IPS-NIHi7 (cell line): ENCODE data around the gene PML.
"Not testable (repeated sequence)": the region's sequence is repeated elsewhere in the genome, so short reads cannot be mapped to it uniquely, and the experiment has no call there.

Experiments
- DNase-seq: peaks from one replicate; pipeline ENCODE4 v3.0.0; 2012; ENCODE audit warnings: mixed read lengths; ENCODE audit errors: extremely low spot score

PML gene

DNA sequence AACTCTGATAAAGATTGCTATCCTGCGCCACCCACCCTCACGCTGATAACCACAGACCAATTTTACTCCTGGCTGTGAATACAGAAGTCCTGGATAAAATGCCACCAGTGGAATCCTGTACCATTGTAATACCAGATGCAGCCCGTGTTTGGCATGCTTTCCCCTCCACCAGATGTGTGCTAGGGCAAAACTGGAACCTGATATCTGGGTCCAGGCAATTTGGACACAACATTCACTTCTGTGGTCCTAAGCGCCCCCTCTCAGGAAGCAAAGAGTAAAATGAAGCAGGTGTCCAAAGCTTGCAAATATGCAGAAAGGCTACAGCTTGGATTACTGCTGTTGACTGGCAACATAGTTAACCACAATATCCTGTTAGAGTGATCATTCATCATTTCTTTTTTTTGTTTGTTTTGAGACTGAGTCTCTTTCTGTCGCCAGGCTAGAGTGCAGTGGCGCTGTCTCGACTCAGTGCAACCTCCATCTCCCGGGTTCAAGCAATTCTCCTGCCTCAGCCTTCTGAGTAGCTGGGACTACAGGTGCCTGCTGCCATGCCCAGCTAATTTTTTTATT, 35.4 kb upstream of the PML start:
- no peak for DNase-seq

DNA sequence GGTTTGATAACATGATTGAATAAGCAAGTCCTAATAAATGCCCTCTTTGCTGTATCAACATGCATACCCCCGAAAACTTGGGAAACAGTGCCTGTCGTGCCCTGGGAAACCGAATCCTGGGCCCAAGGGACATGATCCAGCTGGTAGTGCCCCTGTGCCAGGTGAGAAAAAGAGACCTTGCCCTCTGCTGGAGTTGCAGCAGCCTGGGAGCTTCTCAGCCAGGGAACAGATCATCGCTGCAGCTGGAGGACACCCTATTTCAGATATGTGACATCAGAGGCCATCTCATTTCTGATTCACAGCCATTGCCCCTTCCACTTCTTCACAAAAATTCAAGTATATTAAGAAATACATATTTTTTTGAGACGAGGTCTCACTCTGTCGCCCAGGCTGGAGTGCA, 34.7 kb upstream of the PML start:
- DNase-seq: no peak

DNA sequence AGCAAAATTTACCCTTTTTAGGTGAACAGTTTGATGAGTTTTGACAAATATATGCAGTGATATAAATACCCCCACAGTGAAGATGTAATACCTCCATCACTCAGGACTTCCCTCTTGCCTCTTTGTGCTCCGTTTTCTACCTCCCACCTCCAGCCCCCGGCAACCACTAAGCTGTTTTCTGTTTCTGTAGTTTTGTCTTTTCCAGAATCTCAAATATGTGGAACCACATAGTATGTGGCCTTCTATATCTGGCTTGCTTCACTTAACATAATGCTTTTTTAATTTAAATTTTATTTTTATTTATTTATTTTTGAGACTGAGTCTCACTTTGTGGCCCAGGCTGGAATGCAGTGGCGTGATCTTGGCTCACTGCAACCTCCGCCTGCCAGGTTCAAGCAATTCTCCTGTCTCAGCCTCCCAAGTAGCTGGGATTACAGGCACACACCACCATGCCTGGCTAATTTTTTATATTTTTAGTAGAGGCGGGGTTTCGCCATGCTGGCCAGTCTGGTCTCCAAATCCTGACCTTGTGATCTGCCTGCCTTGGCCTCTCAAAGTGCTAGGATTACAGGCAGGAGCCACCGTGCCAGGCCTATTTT, 33.9 kb upstream of the PML start:
- not testable (repeated sequence) for DNase-seq

DNA sequence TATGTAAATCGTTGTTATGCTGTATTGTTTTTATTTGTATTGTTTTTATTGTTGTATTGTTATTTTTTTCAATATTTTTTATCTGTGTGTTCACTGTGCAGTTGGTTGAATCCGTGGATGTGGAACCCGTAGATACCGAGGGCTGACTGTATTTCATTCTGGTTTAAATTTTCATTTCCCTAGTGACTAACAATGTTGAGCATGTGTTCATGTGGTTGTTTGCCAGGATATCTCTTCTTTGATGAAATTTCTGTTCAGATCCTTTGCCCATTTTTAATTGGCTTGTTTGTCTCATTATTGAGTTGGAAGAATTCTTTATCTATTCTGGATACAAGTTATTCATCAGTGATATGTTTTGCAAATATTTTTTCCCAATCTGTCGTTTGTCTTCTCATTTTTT, 32.1 kb upstream of the PML start:
- DNase-seq: no peak

DNA sequence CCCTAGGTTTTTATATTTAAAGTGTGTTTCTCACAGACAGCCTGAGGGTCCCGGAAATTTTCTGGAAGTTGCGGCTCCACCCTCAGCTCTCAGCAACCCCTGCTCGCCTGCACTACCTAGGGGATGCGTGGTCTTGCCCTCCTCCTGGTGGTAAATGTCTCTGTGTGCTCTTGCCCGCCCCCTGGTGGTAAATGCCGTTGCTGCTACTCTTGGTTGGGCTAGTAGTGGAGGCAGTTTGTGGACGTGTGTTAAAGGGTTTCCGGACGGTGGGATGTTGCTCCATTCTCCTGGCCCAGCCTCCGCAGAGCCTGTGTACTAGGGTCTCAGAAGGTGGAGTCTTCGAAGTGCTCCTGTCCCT, 29.8 kb upstream of the PML start:
- peak; percentile 96 for DNase-seq

DNA sequence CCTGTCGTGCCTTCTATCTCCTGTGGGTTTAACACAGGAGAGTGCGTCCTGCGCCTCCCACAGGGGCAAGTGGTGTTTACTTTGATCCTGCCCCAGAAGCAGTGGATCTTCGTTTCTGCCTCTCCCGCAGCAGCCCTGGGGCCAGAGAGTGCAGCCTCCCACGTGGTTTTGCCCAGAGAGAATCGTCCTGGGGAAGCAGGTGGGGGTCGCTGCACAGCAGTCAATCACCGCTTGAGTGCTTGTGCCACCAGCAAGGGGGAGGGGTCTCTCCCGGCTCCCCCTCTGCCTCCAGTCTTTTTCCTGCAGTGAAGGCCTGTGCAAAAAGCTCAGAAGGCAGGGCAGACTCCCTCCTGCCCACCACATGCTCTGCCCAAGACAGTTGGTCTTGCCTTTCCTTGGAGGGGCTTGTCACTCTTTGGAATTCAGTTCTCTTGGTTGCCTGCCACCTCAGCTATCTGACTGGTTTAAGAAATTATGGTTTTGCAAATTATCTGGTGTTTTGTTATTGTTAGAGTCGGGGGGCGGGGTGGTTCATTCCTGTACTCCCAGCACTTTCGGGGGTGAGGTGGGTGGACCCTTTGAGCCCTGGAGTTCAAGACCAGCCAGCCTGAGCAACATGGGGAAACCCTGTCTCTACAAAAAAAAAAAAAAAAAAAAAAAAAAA, 29.3 kb upstream of the PML start:
- peak; percentile 58 for DNase-seq

DNA sequence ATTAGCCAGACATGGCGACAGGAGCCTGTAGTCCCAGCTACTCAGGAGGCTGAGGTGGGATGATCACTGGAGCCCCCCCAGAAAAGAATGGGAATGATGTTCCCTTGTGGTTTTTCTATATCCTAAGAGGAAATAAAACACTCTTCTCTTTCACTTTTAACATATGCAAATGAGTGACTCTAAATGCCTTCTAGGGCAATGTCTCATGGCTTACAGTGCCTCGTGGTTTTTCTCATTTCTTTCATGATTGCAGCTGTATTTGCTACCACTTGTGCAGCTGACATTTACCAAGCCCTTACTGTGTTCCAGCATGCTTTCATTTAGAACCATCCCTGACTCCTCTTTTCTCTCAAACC, 28.8 kb upstream of the PML start:
- DNase-seq: no peak

DNA sequence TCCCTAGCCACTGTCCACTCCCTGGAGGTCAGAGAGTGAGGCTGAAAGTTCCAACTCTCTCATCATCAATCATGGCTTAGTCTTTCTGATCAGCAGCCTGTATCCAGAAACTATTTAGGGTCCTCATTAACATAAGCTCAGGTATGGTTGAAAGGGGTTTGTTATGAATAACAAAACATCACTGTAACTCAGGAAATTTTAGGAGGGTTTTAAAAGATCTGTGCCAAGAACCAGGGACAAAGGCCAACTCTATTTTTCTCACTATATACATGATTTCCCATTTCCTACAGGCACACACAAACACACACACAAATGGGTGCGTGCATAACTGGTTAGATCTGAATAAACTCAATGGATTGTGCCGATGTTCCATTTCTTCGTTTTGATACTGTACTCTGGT, 26.1 kb upstream of the PML start:
- DNase-seq: no peak

DNA sequence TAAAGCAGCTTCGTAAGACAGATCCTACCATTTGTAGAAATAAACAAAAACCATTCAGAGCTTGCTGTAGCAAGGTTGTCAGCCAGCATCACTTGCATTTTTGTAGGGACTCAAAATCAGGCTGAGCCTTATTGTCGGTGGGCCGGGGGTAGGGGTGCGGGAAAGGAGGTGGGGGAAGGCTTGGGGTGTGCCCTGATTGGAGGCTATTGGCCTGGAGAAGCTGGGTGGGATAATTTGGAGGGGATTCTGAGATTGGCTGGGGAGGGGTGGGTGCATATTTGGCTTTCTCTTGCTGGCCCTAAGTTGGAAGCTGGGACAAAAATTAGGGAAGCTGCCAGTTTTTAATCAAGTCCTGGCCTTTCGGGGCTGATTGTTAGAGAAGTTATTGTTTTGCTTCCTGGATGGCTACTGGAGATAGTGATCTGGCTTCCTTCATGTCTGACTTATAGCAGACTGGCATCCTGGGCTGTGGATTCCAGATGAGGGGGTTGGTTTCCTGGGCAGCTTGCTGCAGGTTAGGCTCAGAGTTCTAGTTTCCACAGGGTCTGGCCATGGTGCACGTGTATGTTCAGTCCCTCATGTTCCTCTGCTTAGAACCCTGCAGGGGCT, 25.3 kb upstream of the PML start:
- DNase-seq: no peak

DNA sequence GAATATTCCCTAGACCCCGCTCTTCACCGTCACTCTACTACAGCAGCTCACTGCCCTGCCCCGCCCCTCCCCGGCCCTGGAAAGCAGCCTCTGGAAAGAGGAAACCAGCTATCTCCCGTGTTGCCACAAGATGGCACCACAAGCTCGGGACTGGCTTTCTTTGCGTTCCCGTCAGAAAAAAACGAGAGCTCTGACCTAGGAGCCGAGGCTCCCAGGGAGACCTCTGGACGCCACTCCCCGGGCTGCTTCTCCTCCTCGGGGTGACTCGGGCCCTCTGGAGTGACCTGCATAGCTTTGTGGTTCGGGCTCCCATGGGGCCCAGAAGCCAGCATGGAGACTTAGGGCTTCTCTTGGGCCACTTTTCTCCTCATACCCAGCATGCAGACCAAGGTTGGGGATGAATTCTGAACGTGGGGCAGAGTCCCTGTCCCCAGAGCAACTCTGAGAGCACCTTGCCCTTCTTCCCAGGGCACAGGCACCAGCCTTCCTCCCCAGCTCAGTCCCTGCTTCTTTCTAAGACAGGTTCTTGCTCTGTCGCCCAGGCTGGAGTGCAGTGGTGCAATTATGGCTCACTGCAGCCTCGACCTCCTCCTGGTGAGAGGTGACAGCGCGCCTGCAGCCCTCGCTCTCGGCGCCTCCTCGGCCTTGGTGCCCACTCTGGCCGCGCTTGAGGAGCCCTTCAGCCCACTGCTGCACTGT, 21.4 kb upstream of the PML start:
- DNase-seq: peak; percentile 90

DNA sequence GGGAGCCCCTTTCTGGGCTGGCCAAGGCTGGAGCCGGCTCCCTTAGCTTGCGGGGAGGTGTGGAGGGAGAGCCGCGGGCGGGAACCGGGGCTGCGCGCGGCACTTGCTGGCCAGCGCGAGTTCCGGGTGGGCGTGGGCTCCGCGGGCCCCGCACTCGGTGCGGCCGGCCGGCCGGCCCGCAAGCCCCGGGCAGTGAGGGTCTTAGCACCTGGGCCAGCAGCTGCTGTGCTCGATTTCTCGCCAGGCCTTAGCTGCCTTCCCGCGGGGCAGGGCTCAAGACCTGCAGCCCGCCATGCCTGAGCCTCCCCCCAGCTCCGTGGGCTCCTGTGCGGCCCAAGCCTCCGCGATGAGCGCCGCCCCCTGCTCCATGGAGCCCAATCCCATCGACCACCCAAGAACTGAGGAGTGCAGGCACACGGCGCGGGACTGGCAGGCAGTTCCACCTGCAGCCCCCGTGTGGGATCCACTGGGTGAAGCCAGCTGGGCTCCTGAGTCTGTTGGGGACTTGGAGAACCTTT, 20.8 kb upstream of the PML start:
- DNase-seq: not testable (repeated sequence)

DNA sequence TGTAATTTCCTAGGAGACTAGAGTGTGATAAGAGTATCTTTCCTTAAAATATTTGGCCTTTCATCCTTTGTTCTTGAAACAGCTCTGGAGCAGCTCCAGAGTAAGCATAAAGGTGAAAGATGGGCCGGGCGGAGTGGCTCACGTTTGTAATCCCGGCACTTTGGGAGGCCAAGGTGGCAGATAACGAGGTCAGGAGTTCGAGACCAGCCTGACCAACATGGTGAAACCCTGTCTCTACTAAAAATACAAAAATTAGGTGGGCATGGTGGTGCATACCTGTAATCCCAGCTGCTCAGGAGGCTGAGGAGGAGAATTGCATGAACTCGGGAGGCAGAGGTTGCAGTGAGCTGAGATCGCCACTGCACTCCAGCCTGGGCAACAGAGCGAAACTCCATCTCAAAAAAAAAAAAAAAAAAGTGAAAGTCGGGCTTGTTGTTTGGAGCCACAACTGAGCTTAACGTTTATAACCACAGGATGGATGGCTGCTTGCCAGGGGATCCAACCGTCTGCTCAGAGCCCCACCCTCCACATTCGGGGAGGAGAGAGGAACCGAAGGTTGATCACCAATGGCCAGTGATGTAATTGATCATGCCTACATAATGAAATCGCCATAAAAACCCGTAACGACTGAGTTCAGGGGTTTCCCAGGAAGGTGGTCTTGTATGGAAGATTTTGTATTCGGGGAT, 18.9 kb upstream of the PML start:
- DNase-seq: not testable (repeated sequence)

DNA sequence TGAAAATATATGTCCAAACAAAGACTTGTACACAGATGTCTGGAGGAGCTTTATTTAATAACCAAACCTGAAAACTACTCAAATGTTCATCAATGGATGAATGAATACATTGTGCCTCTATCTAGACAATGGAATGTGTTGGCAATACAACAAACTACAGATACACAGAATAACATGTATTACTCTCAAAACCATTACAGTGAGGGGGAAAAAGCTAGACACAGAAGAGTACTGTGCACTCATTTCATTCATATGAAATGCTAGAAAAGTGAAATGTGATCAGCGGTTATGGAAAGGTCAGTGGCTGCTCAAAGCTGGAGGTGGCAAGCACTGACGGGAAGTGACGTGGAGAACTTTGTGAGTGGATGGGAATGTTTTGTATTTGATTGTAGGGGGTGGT, 15.6 kb upstream of the PML start:
- no peak for DNase-seq

DNA sequence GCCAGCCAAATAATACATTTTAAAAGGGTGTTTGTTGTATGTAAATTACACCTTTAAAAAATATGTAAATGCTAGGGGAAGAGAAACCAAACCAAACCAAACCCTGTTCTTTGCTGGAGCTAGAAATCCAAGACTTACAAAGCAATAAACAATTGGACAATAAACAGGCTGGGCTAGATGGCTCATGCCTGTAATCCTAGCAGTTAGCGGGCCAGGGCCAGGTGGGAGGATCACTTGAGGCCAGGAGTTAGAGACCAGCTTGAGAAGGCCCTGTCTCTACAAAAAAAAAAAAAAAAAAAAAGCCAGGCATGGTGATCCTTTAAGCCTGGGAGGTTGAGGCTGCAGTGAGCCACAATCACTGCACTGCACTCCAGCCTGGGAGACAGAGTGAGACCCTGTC, 14.9 kb upstream of the PML start:
- no peak for DNase-seq

DNA sequence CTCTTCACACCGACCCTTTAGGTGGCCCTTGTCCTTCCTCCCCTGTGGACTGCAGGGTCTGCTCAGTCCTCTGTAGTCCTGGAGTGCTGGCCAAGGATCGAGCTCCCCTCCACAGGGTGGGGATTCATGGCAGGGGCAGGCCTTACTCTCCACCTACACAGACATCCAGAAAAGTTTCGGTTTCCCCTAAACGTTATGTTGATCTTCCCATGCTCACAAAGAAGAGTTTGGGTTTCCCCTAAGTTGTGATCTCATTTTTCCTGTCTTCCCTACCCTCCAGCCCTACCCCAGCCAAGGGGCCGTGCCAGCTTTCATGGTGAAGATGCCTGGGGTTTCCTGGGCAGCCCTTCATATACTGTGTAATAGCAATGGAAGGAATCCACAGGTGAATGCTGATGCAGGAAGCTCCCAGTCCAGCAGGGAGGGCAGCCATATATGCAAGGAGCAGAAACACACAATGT, 12.7 kb upstream of the PML start:
- no peak for DNase-seq

DNA sequence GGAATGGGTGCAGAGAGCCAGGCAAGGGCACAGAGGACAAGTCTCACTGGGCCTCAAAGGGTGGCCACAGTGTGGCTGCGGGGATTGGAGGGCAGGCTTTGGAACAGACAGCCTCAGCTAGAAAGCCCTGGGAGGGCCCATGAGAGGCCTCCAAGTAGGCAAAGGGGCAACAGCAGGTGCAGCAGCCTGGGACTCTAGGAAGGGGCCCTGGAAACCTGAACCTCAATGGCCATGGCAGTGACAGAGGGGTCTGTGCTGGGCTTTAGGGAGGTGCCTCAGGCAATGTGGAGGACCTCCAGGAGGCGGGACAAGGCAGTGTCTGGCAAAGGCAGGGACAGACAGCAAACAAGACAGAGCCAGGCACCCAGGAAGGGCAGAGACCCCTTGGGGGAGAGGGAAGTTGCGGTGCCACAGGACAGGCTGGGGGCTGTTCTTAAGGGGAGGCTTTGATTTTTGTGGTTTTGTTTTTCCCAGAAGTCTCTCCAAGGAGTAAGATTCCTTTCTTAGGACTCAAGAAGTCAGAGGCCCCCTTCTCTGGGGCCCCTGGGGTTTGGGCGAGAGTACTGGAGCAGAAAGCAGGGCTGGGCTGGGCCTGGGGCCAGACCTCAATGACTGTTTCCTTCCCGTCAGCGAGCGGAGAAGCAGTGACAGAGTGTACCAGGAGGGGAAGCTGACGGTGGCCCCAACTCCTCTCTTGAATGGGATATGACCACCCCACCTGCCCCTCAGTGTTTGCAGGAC, 12.1 kb upstream of the PML start:
- no peak for DNase-seq

DNA sequence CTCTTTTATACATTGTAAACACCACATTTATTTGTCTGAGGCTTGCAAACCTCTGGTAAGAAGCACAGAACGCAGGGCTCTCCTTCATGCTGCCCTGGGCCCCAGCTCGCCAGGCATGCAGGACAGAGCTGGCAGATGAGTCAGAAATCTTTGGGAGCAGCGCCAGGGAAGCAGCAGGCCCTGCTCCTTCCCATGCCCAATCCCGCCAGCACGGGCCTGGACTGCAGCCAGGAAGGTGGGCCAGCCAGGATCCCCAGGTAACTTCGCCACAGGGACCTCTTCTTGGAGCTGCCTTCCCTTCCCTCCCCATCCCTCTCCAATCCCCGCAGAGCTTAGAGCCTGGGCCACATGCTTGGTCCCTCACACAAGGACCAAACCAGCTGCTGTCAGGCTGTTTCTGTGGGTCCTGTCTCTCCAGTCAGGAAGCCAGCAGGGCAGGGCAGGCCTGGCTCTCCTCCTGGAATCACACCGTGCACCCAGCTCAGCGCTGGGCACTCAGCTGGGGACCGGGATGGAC, 11.2 kb upstream of the PML start:
- DNase-seq: no peak

DNA sequence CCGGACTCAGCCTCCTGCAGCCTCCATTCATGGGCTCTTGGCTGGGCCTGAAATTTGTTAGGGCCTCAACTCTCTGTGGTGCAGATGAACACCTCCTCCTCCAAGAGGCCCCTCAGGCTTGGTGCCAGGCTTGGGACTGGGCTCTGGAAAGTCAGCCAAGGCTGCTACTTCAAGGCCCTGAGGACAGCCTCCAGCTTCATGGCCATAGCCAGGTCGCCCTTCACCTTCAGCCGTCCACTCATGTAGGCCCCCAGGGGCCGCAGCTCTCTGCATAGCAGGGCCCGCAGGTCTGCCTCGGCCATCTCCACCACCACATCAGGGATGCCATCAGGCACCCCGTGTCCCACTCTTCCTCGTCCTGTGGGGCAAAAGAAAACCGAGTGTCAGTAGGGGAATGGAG, 10.7 kb upstream of the PML start:
- no peak for DNase-seq

DNA sequence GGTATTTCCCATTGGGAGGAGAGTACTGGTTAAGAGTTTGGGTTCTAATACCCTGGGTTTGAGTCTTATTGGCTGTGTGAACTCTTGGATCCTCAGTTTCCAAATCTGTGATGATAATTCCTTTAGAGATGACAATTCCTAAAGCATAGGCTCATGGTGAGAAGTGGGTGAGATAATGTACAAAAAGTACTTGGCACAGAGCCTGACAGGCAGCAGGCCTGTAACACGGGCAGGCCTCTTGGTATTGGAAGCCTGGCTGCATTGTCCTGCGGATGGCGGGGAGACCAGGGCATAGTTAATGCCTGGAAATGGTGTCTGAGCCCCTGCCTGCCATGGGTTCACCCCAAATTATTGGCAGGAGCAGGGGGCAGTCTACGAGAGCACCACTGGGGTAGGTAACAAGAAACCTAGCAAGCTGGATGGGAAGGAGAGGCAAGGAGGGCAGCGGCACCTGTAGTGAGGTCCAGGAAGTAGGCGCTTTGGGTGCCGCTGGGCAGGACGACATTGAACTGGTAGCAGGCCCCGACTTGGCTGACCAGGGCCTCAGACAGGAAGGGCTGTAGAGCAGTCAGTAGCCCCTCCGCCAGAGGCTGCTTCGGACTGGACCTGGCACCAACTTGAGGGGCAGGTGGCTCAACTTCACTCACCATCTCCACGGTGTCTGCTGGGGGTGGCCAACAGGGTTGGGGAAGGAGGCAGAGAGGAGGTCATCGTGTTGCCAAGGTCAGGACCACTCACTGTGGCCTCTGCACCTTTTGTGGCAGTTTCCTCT, 10.1 kb upstream of the PML start:
- DNase-seq: no peak
